Stimulated activated CD4-positive, alpha-beta T cell treated with anti-CD3 and anti-CD28 coated beads, Interleukin-4, amount 100 ng/mL, for 4 hours (primary cell): ENCODE data around the gene RNF41.
A peak's percentile ranks its signal among the peaks of the same experiment; 100 is the strongest.
"Not testable (repeated sequence)": the region's sequence is repeated elsewhere in the genome, so short reads cannot be mapped to it uniquely, and the experiment has no call there.

ENCODE experiments used
- DNase-seq, 2 experiments: peaks; one replicate each; pipeline ENCODE4 v3.0.0-alpha.2; 2020

Gene RNF41

DNA sequence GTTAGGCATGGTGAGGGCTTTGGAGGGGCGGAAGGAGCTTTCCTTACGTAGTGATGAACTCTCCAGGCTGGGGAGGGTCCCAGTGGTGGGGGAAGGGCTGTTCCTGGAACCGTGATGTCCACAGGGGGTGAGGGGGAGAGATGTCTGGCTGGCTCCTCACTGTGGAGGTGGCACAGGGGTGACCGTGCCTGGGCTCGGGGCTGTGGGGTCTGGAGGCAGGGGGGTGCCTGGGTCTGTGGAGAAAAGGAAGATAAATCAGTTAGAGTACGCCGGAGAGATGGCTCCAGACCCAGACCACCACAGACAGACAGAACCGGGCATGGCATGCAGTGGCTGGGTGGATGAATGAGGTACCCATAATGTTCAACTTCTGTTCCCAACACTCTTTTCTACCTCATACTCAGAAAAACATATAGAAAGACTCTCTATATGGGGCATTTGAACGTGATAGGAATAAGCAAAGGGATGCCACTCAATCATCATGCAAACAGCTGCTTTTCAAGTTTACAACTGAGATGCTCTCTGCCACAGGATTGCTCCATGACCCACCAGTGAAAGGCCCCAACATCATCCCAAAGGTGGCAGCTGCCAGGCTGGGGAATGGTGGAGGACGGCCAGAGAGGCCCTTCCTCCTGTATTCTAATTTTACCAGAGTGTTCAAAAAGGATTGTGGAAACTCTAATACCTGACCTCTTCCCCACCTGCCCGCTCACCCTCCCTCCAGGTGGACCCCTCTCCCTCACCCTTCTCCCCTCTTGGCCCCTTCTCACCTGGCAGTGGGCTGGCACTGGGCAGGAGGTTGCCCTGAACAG, 58.0 kb downstream of the RNF41 start:
- DNase-seq, result no peak

DNA sequence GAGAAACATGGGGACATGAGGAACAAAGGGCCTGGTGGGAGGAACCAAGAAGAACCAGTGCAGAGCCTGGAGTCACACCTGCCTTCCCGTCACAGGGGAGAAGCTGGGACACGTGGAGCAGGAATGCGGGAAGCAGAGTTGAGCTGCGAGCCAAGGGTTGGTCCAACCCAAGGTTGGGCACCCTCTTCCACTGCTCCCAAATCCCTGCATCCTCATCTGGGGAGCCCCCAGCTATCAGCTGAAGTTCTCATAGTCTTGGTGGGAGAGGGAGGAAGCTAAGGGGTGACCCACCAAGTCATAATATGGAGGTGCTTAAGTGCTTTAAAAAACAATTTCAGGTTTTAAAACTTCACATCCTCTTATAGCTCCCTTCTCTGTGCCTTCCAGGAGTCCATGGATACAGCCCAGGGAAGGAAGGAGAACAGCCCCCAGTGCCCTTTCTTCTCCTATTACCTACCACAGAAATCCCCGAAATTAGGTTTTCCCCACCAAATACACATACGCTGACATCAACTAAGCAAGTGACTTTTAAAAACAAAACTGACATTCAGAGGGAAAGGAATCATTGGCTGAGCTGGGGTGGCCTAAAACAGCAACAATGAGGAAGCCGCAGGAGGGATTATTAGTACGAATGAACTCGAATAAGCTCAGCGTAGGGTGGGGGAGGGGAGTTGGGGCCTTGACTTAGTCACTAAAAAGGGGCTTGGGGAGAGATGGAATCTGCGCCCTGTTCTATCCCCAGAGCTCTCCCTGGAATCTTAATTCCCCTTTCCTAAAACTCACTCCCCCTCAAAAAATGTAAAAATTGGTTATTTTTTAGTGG, 59.0 kb downstream of the RNF41 start:
- DNase-seq, result no peak

DNA sequence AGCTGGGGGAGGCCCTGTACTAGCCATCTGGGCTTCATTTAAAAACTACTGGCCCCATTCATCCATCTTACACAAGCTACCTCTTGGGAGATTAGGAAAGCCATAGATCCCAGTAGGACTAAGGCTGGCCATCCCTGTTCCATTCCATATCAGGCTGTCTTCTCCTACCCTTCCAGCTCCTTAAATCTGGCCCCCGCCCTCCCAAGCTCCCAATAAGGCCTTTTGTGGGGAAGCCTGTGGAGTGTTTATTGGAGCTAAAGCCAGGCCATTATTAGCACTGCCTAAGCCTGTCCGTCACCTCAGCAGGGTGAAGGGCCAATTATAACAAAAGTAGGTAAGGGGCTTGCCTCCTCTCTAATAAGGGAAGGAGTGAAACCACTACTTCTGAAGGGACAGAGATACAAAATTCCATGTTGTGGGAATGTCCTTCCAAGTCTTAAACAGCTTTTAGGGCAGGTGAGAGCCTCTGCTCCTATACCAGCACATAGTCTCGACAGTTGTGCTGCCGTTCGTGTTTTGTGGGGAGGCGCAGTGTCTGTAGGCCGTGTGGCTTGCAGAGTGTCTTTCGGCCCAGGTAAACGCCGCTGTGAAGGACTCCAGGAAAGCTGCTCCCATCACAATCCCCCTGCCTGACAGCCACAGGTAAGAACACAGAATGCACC, 59.9 kb downstream of the RNF41 start:
- DNase-seq, result no peak

DNA sequence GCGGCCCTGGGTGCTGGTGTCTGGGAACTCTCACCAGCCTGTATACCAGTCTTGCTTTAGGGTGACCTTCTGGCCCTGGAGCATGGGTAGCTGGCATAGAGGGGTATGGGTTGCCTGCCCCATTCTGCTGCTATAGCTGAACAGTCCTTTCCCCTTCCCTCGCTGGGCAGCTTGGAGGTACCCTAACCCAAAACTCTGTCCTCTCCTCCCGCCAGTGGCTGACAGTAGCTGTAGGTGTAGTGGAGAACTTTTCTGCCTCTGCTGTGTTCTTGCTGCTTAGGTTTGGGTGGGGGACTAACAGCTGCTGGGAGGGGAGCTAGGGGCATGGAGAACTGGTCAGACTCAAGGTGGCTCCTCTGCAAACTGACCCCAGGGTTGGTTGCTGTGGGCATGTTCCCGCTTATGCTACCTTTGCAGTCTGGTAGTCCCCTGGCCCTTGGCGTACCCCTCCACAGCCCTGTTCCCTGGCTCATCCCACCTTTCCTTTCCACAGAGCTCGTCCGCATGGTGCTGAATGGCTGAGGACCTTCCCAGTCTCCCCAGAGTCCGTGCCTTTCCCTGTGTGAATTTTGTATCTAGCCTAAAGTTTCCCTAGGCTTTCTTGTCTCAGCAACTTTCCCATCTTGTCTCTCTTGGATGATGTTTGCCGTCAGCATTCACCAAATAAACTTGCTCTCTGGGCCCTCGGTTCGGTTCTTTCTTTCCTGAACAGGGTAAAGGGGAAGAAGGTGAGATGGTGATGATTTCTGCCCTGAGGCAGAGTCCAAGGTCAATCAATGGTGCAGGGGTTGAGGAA, 60.6 kb downstream of the RNF41 start:
- no peak for DNase-seq

DNA sequence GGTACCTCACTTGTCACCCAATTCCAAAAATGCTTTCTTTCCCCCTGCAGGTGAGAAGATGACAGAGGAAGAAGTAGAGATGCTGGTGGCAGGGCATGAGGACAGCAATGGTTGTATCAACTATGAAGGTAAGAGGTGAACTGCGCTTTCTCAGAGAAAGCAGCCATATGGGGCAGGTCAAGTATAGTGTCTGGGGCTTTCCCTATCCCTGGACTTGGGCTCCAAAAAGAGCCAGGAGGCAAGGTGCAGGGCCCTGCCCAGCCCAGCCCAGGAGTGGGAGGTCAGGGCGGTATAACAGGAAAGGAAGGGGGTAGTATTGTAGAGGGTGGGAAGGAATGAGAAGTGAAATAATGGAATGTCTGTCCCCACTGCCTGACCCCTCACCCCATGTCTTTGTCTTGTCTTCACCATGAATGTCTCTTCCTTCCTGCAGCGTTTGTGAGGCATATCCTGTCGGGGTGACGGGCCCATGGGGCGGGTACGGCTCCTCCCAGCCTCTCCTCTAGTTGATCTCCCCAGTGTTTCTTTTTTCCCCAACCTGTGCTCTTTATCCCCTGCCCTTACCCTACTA, 61.4 kb downstream of the RNF41 start:
- peak; percentile 50 to 59 for DNase-seq

DNA sequence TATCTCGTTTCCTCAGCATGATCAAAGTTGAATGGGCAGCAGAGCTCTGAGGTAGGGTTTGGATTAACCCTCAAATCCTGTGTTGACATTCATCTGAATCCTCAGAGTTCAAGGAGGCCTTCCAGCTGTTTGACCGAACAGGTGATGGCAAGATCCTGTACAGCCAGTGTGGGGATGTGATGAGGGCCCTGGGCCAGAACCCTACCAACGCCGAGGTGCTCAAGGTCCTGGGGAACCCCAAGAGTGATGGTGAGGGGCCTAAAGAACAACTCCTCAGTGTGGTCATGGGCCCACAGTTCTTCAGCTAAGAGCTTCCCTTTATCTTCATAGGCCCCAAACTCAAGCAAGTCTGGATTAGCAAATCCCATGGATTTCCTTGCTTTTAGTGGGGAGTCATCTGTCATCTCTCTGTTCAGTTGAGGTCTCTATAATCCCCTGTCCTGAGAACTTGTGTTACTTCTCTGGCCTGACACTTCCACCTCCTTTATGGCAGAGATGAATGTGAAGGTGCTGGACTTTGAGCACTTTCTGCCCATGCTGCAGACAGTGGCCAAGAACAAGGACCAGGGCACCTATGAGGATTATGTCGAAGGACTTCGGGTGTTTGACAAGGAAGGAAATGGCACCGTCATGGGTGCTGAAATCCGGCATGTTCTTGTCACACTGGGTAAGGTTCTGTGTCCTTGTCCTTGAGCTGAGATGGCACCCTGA, 62.1 kb downstream of the RNF41 start:
- no peak for DNase-seq

DNA sequence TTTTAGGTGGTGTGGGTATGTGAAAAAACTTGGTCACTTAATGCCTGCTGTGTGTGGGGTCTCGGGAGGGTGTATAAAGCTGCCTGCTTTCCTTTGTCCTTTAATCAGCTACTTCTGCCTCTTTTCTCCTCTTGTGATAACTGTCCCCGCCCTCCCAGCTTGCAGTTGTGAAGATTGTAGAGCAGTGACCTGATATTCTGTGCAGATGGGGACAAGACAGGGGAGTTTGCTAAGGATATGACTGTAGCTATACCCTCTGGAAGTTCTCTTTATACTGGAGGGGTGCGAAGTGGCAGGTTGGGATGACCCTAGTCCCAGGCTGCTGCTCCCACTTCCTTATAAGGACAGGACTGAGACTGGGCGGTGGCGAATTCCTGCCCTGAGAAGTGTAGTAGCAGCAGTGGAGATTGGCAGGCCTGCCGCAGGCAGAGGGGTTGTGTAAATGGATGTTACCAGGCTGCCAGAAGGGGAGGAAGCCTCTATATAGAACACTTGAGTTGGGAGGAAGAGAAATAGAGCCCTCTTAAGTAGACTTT, 62.7 kb downstream of the RNF41 start:
- DNase-seq, result no peak

DNA sequence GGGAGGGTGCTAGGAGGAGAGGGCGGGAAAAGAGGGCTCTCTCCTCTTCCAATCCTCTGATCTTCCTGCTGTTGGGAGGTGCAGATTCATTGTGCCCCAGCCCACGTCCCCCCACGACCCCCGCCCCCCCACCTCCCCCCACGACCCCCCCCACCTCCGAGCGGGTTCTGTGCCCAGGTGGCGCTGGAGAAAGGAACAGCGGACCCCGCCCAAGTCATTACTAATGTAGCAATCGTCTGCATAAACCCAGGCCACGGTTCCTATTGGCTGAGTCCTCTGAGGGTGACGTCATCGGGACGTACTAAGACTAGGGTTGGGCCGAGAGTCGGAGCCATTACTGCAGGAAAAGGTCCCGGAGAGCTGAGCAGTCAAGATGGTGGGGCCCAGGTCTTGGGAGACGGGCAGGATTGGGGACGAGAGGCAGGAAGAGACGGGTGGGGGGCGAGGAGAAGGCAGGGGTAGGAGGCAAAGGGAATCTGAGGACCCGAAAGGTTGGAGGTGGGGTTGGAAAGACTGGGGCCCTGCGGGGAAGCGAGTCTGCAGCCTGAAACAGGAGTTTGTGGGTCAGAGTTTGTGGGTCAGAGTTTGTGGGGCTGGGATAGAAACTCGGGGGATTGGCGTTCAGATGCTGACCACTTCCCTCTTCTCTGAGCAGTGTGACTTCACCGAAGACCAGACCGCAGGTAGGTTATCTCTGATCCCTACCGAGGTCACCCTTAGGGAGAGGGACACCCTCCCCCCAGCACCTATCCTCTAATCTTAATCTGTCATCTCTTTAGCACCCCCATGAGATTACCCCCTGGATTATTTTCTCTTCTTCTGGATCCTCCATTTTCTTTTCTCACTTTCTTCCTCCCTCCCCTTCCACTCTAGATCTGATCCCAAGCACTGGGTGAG, 63.4 kb downstream of the RNF41 start, which contains the start of gene MYL6:
MYL6 (plus strand) TSS at position 331 of the 897 bp plus-strand sequence; CDS start at position 374, 43 bp downstream.
- DNase-seq, result peak; percentile 79 to 92

DNA sequence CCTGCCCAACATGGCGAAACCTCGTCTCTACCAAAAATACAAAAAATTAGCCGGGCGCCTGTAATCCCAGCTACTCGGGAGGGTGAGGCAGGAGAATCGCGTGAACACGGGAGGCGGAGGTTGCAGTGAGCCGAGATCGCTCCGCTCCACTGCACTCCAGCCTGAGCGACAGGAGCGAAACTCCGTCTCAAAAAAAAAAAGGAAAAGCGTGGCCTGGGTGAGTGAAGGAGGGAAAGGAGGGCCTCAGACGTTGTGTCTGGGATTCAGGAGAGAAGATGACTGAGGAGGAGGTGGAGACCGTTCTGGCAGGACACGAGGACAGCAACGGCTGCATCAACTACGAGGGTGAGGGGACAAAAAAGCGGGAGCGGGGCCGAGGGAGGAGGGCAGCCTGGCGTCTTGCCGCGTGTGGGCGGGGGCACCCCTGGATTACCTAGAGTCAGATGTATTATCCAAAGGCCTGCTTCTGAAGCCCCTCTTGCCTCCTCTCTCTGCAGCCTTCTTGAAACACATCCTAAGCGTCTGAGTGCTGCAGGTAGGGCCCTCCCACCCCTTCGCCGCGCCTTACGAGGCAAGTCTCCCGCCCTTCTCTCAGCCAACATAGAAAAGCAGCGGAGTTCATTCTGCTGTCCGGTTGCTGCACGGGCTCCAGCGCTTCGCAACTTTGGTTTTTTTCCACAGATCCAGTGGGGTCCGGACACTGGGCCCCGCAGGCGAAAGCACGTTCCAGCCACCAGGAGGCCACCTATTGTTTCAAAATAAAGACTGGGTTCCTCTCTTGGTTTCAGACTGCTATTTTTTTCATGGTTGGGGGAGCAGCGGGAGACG, 64.3 kb downstream of the RNF41 start:
- DNase-seq, result peak; percentile 46

DNA sequence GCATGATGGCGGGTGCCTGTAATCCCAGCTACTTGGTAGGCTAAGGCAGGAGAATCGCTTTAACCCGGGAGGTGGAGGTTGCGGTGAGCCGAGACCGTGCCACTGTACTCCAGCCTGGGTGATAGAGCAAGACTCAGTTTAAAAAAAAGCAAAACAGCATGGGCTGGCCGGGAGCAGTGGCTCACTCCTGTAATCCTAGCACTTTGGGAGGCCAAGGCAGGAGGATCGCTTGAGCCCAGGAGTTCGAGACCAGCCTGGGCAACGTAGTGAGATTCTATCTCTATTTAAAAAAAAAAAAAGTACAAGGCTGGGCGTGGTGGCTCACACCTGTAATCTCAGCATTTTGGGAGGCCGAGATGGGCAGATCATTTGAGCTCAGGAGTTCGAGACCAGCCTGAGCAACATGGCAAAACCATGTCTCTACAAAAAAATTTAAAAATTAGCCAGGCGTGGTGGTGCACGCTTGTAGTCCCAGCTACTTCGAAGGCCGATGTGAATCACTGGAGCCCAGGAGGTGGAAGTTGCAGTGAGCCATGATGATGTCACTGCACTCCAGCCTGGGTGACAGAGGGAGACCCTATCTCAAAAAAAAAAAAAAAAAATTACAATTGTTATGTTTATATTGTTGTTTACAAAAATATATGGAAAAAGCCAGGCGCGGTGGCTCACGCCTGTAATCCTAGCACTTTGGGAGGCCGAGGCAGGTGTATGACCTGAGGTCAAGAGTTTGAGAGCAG, 65.1 kb downstream of the RNF41 start:
- DNase-seq, result not testable (repeated sequence)

DNA sequence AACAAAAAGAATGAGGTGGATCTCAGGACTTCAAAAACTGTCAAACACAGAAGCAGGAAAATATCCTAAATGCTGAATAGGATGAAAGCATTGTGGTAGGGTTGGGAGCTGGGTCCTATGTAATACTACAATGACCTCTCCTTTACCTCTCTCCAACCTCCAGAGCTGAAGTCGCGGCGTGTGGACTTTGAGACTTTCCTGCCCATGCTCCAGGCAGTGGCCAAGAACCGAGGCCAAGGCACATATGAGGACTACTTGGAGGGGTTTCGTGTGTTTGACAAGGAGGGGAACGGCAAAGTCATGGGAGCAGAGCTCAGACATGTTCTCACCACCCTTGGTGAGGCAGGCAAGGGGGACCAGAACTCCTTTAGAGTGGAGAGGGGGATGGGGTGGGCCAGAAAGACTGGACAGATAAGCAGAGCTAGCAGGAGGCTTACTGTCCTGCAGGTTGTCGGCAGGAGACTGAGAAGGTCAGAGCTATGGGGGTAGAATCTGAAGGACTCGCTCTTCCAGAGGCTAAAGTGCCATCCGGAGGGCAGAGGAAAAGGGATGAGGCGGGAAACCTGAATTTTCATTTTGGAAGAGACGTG, 66.4 kb downstream of the RNF41 start:
- no peak for DNase-seq

DNA sequence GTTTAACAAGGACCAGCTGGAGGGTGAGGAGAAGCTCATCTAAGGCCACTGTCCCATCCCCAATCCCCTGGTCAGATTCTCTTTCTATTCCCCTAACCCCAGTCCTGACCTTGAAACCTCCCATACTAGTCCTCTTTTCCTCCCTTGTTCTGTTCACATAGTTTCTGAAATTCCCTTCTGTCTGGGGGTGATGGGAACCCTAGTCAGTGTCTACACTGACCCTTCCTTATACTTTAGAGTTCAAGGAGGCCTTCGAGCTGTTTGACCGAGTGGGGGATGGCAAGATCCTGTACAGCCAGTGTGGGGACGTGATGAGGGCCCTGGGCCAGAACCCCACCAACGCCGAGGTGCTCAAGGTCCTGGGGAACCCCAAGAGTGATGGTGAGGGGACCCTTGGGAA, 66.9 kb downstream of the RNF41 start:
- DNase-seq, result no peak

DNA sequence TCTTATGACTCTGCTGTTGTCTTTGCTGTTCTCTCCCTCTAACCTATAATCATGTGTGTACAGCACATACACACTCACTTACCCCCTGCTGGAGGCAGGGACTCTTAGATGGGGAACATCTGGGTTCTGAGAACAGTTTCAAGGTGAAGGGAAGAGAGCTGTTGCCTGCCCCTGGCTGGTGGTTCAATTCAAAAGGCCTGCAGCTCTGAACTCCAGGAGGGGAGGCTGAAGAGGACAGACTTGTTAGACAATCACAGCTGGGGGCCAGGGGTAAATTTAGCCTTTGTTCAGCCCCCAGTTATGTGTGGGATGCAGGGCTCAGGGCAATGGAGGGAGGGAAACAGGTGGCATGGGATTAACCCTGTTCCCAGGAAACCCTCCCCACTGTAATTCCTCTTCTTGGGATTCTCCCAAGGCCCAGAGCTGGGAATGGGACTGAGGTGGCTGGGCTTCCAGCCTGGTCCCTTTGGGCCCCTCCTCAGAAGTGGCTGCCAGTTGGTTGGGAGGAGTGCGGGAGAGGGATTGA, 67.4 kb downstream of the RNF41 start:
- no peak for DNase-seq

DNA sequence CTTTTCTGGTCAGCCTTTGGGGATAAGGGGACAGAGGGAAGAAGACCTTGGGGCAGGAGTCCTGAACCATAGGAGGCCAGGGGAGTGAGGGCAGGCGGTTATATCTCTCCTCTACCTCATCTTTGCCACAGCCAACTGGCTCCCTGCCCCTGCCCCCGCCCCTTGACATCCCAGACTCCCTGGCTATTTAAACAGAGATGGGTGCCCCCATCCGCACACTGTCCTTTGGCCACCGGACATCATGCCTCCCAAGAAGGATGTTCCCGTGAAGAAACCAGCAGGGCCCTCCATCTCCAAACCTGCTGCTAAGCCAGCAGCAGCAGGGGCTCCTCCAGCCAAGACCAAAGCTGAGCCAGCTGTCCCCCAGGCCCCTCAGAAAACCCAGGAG, 68.0 kb downstream of the RNF41 start:
- DNase-seq, result no peak

DNA sequence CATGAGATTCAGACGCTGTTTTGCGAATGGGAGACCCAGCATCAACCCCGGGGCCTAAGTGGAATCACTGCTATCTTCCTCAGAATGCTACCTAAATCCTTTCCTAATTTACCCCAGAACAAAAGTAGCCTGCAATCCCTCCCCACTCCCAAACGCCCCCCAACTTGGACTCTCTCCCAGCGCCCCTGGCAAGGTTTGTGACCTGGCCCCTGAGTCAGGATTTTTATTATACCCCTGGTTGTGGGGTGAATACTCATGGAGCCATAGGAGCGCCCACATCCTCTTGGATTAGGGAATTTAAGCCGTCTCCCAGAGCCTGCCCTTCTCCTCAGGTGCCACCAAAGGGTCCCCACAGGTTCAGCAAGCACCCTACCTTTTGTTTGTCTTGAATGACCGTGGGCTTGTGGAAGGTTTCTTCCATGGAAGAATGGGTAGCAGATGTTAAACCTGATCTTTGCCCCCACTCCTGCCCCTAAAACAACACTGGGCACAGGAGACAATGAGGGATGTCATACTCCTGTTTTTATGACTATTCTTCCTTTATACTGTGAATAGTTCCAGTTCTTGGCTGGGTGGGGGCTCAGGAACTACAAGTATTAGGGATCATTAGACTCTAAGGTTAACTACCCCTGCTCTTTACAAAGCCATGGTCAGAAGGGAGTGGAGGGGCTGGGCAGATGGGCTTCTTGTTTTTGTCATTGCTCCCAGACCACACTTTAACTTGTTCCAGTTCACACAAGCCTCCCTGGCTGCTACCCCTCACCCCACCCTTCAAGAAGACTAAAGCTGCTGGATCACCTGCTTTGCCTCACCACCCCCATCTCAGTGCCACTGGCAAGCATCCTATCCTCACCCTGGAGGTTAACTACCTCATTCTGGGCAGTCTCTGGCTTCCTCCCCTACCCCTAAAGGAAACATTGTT, 68.7 kb downstream of the RNF41 start:
- no peak for DNase-seq
